HepG2 (cell line): Measurements from ENCODE around the gene TMEM165. TPM values are rescaled to one million over a fixed set of nuclear protein-coding genes. Genes with fewer than 3 reads are reported as not detected.

Source experiments
- ATAD3A ChIP-seq: sonication (generic); formaldehyde crosslinking; IDR thresholded peaks from 2 replicates; pipeline ENCODE4 v1.4.0; 2020; ENCODE audit warnings: missing genetic modification reagents
- HNRNPK ChIP-seq: fragments of 200-400 bp; formaldehyde crosslinking; IDR thresholded peaks from 2 replicates; pipeline ENCODE4 v1.6.1; 2018; ENCODE audit warnings: low read length, low read depth, moderate library complexity, mild to moderate bottlenecking; ENCODE audit not compliant: poor library complexity, severe bottlenecking
- TBL1XR1 ChIP-seq: fragments of 150-350 bp; IDR thresholded peaks from 2 replicates; pipeline ENCODE4 v1.6.1; 2014; ENCODE audit warnings: borderline replicate concordance, low read length; ENCODE audit not compliant: partially characterized antibody
- TP53 ChIP-seq: sonication (generic); formaldehyde crosslinking; conservative IDR thresholded peaks from 2 replicates; pipeline ENCODE4 v1.4.0; 2020; ENCODE audit warnings: missing genetic modification reagents
- ZNF274 ChIP-seq: sonication (generic); formaldehyde crosslinking; IDR thresholded peaks from 2 replicates; pipeline ENCODE4 v1.5.1; 2020; ENCODE audit warnings: mild to moderate bottlenecking, missing genetic modification reagents
- ZNF468 ChIP-seq: sonication (generic); formaldehyde crosslinking; IDR thresholded peaks from 2 replicates; pipeline ENCODE4 v1.8.0; 2022; ENCODE audit warnings: mild to moderate bottlenecking, moderate library complexity, missing genetic modification reagents
- ZNF549 ChIP-seq: sonication (generic); formaldehyde crosslinking; IDR thresholded peaks from 2 replicates; pipeline ENCODE4 v1.5.0; 2020; ENCODE audit warnings: missing genetic modification reagents
- ZNF790 ChIP-seq: sonication (generic); formaldehyde crosslinking; IDR thresholded peaks from 2 replicates; pipeline ENCODE4 v1.8.0; 2022; ENCODE audit warnings: missing genetic modification reagents, mild to moderate bottlenecking, borderline replicate concordance
- polyA plus RNA-seq, 8 experiments: library from polyadenylated mRNA; depleted of rRNA in 3 of 8; stranded (reverse) in 7 of 8; unstranded in 1 of 8; fragments of >200 nt; fragmentation: Illumina TruSeq in 4 of 8; extraction: Trizol in 4 of 8; gene quantifications; 2 replicates each; pipeline versions ENCODE4 v1.2.1 to v1.2.3, GENCODE V29; 2011 to 2016; ENCODE audit warnings: low read depth in 4 of 8, missing spikeins in 1 of 8, mixed read lengths in 1 of 8; ENCODE audit not compliant: insufficient read depth in 1 of 8
- total RNA-seq, 5 experiments: library from RNA; depleted of rRNA; stranded (reverse); fragments of >200 nt; fragmentation: Illumina TruSeq; extraction: Trizol; gene quantifications; 2 replicates each; pipeline ENCODE4 v1.2.3, GENCODE V29; 2016; ENCODE audit warnings: low read depth in 1 of 5
- TF ChIP-seq, protein P1 (sequence below): sonication (generic); formaldehyde crosslinking; IDR thresholded peaks from 2 replicates; pipeline ENCODE4 v1.5.1; 2020; ENCODE audit warnings: missing genetic modification reagents, mild to moderate bottlenecking, borderline replicate concordance
- TF ChIP-seq, protein P2 (sequence below): sonication (generic); formaldehyde crosslinking; IDR thresholded peaks from 2 replicates; pipeline ENCODE4 v1.9.0; 2022; ENCODE audit warnings: missing genetic modification reagents, mild to moderate bottlenecking, borderline replicate concordance
- TF ChIP-seq, protein P3 (sequence below): sonication (generic); formaldehyde crosslinking; IDR thresholded peaks from 2 replicates; pipeline ENCODE4 v1.4.0; 2020; ENCODE audit warnings: missing genetic modification reagents, borderline replicate concordance
- TF ChIP-seq, protein P4 (sequence below): sonication (generic); formaldehyde crosslinking; IDR thresholded peaks from 2 replicates; pipeline ENCODE4 v1.4.0; 2020; ENCODE audit warnings: mild to moderate bottlenecking, missing genetic modification reagents

TMEM165 gene
- total and polyA plus RNA-seq, 2 of the 13 experiments (the other 11 are each of a cell fraction or from before 2014, with no cell fraction given), result 54.6 to 103 TPM

DNA sequence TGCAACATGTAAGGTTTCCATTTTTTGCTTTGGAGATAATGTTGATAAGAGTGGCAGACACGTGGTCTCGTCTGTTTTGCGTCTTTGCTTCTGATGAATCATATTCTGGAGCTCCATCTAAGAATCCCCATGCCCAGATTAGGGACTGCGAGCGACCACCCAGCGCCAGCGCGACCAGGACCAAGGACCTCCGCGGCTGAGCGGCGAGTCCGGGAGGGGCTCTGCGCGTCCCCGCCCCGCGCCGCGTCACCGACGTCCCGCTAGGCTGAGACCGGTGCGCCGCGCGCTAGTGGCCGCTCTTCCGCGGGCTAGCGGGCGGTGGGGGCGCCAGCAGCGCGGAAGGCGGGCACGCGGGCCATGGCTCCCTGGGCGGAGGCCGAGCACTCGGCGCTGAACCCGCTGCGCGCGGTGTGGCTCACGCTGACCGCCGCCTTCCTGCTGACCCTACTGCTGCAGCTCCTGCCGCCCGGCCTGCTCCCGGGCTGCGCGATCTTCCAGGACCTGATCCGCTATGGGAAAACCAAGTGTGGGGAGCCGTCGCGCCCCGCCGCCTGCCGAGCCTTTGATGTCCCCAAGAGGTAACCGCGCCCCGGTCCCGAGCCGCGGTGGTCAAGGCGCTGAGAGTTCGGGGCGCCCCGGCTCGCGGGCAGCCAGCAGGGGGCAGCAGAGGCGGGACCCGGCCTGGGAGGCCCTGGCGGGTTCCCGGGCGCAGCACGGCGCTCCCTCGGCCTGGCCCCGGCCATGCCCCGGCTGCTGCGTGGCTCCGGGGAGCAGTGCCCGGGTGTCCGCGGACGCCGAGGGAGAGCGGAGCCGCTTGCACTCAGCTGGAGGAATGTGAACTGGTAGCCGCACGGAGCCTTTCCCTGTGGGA, 49.5 kb upstream of the TMEM165 start, which contains the start of gene SRD5A3 (continued):
- TF ChIP-seq ZNF549 (CRISPR knock-in tag) (no peak), TBL1XR1 (no peak), ATAD3A (no peak), ZNF468 (0 out of 2 replicates have a peak, but pooled peaks have one; percentile 77), ZNF274 (no peak), ZNF790 (peak; percentile 78; the same call in 1 of the 2 replicates), HNRNPK (peak; percentile 51), TP53 (0 out of 2 replicates have a peak, but pooled peaks have one; percentile 8)
- TF ChIP-seq, protein P1, sequence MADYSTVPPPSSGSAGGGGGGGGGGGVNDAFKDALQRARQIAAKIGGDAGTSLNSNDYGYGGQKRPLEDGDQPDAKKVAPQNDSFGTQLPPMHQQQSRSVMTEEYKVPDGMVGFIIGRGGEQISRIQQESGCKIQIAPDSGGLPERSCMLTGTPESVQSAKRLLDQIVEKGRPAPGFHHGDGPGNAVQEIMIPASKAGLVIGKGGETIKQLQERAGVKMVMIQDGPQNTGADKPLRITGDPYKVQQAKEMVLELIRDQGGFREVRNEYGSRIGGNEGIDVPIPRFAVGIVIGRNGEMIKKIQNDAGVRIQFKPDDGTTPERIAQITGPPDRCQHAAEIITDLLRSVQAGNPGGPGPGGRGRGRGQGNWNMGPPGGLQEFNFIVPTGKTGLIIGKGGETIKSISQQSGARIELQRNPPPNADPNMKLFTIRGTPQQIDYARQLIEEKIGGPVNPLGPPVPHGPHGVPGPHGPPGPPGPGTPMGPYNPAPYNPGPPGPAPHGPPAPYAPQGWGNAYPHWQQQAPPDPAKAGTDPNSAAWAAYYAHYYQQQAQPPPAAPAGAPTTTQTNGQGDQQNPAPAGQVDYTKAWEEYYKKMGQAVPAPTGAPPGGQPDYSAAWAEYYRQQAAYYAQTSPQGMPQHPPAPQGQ (CRISPR knock-in tag), result no peak
- TF ChIP-seq, protein P2, sequence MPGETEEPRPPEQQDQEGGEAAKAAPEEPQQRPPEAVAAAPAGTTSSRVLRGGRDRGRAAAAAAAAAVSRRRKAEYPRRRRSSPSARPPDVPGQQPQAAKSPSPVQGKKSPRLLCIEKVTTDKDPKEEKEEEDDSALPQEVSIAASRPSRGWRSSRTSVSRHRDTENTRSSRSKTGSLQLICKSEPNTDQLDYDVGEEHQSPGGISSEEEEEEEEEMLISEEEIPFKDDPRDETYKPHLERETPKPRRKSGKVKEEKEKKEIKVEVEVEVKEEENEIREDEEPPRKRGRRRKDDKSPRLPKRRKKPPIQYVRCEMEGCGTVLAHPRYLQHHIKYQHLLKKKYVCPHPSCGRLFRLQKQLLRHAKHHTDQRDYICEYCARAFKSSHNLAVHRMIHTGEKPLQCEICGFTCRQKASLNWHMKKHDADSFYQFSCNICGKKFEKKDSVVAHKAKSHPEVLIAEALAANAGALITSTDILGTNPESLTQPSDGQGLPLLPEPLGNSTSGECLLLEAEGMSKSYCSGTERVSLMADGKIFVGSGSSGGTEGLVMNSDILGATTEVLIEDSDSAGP (CRISPR knock-in tag), result peak; percentile 87; the same call in 1 of the 2 replicates
- TF ChIP-seq, protein P3, sequence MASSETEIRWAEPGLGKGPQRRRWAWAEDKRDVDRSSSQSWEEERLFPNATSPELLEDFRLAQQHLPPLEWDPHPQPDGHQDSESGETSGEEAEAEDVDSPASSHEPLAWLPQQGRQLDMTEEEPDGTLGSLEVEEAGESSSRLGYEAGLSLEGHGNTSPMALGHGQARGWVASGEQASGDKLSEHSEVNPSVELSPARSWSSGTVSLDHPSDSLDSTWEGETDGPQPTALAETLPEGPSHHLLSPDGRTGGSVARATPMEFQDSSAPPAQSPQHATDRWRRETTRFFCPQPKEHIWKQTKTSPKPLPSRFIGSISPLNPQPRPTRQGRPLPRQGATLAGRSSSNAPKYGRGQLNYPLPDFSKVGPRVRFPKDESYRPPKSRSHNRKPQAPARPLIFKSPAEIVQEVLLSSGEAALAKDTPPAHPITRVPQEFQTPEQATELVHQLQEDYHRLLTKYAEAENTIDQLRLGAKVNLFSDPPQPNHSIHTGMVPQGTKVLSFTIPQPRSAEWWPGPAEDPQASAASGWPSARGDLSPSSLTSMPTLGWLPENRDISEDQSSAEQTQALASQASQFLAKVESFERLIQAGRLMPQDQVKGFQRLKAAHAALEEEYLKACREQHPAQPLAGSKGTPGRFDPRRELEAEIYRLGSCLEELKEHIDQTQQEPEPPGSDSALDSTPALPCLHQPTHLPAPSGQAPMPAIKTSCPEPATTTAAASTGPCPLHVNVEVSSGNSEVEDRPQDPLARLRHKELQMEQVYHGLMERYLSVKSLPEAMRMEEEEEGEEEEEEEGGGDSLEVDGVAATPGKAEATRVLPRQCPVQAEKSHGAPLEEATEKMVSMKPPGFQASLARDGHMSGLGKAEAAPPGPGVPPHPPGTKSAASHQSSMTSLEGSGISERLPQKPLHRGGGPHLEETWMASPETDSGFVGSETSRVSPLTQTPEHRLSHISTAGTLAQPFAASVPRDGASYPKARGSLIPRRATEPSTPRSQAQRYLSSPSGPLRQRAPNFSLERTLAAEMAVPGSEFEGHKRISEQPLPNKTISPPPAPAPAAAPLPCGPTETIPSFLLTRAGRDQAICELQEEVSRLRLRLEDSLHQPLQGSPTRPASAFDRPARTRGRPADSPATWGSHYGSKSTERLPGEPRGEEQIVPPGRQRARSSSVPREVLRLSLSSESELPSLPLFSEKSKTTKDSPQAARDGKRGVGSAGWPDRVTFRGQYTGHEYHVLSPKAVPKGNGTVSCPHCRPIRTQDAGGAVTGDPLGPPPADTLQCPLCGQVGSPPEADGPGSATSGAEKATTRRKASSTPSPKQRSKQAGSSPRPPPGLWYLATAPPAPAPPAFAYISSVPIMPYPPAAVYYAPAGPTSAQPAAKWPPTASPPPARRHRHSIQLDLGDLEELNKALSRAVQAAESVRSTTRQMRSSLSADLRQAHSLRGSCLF (CRISPR knock-in tag), result no peak
- TF ChIP-seq, protein P4, sequence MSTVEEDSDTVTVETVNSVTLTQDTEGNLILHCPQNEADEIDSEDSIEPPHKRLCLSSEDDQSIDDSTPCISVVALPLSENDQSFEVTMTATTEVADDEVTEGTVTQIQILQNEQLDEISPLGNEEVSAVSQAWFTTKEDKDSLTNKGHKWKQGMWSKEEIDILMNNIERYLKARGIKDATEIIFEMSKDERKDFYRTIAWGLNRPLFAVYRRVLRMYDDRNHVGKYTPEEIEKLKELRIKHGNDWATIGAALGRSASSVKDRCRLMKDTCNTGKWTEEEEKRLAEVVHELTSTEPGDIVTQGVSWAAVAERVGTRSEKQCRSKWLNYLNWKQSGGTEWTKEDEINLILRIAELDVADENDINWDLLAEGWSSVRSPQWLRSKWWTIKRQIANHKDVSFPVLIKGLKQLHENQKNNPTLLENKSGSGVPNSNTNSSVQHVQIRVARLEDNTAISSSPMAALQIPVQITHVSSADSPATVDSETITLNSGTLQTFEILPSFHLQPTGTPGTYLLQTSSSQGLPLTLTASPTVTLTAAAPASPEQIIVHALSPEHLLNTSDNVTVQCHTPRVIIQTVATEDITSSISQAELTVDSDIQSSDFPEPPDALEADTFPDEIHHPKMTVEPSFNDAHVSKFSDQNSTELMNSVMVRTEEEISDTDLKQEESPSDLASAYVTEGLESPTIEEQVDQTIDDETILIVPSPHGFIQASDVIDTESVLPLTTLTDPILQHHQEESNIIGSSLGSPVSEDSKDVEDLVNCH (CRISPR knock-in tag), result no peak; the same call in 1 of the 2 replicates
